Ascending aorta (tissue), 2 donors: ENCODE data around the gene ANKMY1. TPM values are rescaled to one million over a fixed set of nuclear protein-coding genes. Genes with fewer than 3 reads are reported as not detected.
A peak's percentile ranks its signal among the peaks of the same experiment; 100 is the strongest.

Experiments
- DNase-seq, 2 donors: peaks; one replicate each; pipeline ENCODE4 v3.0.0-alpha.2; 2019; ENCODE audit warnings: low spot score in 2 of 2
- H3K27ac ChIP-seq, 2 donors: fragments of 200-600 bp; sonication (generic); one replicate each; pipeline ENCODE4 v1.5.1; 2016 to 2017; ENCODE audit warnings: mild to moderate bottlenecking in 1 of 2
- H3K27me3 ChIP-seq: fragments of 200-600 bp; sonication (generic); one replicate; pipeline ENCODE4 v1.5.1; 2017
- H3K36me3 ChIP-seq, 2 donors: fragments of 200-600 bp; sonication (generic); one replicate each; pipeline ENCODE4 v1.5.1; 2016
- H3K4me1 ChIP-seq, 2 donors: fragments of 200-600 bp; sonication (generic); one replicate each; pipeline ENCODE4 v1.5.1; 2016 to 2017; ENCODE audit warnings: mild to moderate bottlenecking in 1 of 2
- H3K4me3 ChIP-seq, 2 donors: fragments of 200-600 bp; sonication (generic); one replicate each; pipeline ENCODE4 v1.5.1; 2016 to 2017; ENCODE audit warnings: mild to moderate bottlenecking in 1 of 2
- H3K9me3 ChIP-seq, 2 donors: fragments of 200-600 bp; sonication (generic); one replicate each; pipeline ENCODE4 v1.5.1; 2016
- CTCF ChIP-seq, 3 experiments: fragments of 200-600 bp in 2 of 3; fragments of 450-650 bp in 1 of 3; sonication (generic) in 2 of 3; IDR thresholded peaks; one replicate each; pipeline ENCODE4 v1.5.1; 2016 to 2019; ENCODE audit warnings: antibody characterized with exemption in 3 of 3, mild to moderate bottlenecking in 1 of 3, moderate library complexity in 1 of 3
- intact Hi-C: fragments of 100-400 bp; cut with DNase I; formaldehyde crosslinking; loops from one replicate; pipeline ENCODE4 v1.15.1; 2023
- total RNA-seq: library from RNA; depleted of rRNA; stranded (reverse); fragments of >200 nt; gene quantifications from one replicate; pipeline ENCODE4 v1.1.0, GENCODE V29; 2016

The ANKMY1 gene
- total RNA-seq, 1 donor from 2014 or later: 14.4 TPM

- TF ChIP-seq CTCF (IDR thresholded peaks at IDR 0.05): no peak
- intact Hi-C loops: no loop called here
- H3K27me3 ChIP-seq: no peaks in the 10 kb centered on the region
- H3K9me3 ChIP-seq: no peaks in the 10 kb centered on the region
- H3K4me1 ChIP-seq: peaks cover 20 to 28% of the 10 kb centered on the region in 2 donors
- no peak for DNase-seq
- no peak overlapping the region for H3K4me3 ChIP-seq
- H3K36me3 ChIP-seq: peaks cover 9 to 31% of the 10 kb centered on the region in 2 donors
- H3K27ac ChIP-seq: no peak overlapping the region
These were observed 30.9 kb upstream of the ANKMY1 start for GRCh38 chr2:240588669-240589068.

GRCh38 chr2:240588006-240588655 lies 30.3 kb upstream of the ANKMY1 start:
- H3K27ac ChIP-seq: no peak overlapping the region
- H3K27me3 ChIP-seq: no peaks in the 10 kb centered on the region
- TF ChIP-seq CTCF (IDR thresholded peaks at IDR 0.05): no peak
- H3K36me3 ChIP-seq: peaks cover 9 to 31% of the 10 kb centered on the region in 2 donors
- DNase-seq: no peak
- H3K4me3 ChIP-seq: peak overlapping the region; percentile 97 to 99
- no peaks in the 10 kb centered on the region for H3K9me3 ChIP-seq
- intact Hi-C loops: no loop called here
- peaks cover 20 to 28% of the 10 kb centered on the region in 2 donors for H3K4me1 ChIP-seq

- no peaks in the 10 kb centered on the region for H3K9me3 ChIP-seq
- H3K27ac ChIP-seq: peak overlapping the region; percentile 94 to 96
- no peaks in the 10 kb centered on the region for H3K27me3 ChIP-seq
- H3K4me3 ChIP-seq: peak overlapping the region; percentile 97 to 99
- peaks cover 9 to 26% of the 10 kb centered on the region in 2 donors for H3K36me3 ChIP-seq
- H3K4me1 ChIP-seq: peaks cover 20 to 28% of the 10 kb centered on the region in 2 donors
- intact Hi-C loops: loop anchor here (1.0 kb wide), 3 partner anchors 19 to 562 kb away; partner anchors contain the start of genes NDUFA10 and RNPEPL1
- no peak for TF ChIP-seq CTCF (IDR thresholded peaks at IDR 0.05)
- DNase-seq: no peak
These were observed 29.4 kb upstream of the ANKMY1 start for GRCh38 chr2:240586919-240587800.

GRCh38 chr2:240586198-240586918 lies 28.6 kb upstream of the ANKMY1 start, which contains the start of gene CAPN10:
Gene CAPN10, plus strand, starts transcription at chr2:240586734. Its CDS starts 178 bp downstream, at chr2:240586912.
- H3K36me3 ChIP-seq: peaks cover 9 to 21% of the 10 kb centered on the region in 2 donors
- H3K27ac ChIP-seq: peak within 1 kb of the TSS; percentile 94 to 96
- intact Hi-C loops: loop anchor here (1.0 kb wide), 3 partner anchors 18 to 561 kb away; partner anchors contain the start of genes NDUFA10 and RNPEPL1
- H3K27me3 ChIP-seq: no peaks in the 10 kb centered on the region
- peak within 1 kb of the TSS; percentile 97 to 99 for H3K4me3 ChIP-seq
- peaks cover 20 to 28% of the 10 kb centered on the region in 2 donors for H3K4me1 ChIP-seq
- peak; percentile 87 to 98 for DNase-seq
- H3K9me3 ChIP-seq: no peaks in the 10 kb centered on the region
- no peak for TF ChIP-seq CTCF (IDR thresholded peaks at IDR 0.05)

GRCh38 chr2:240585681-240586197 lies 28.0 kb upstream of the ANKMY1 start:
- intact Hi-C loops: loop anchor here (1.0 kb wide), 3 partner anchors 17 to 560 kb away; partner anchors contain the start of genes NDUFA10 and RNPEPL1
- Histone ChIP-seq H3K27me3 (no peaks in the 10 kb centered on the region), H3K4me1 (peaks cover 20 to 28% of the 10 kb centered on the region in 2 donors), H3K9me3 (no peaks in the 10 kb centered on the region), H3K27ac (peak overlapping the region; percentile 94 to 96), H3K4me3 (peak overlapping the region; percentile 97 to 99), H3K36me3 (peaks cover 6 to 15% of the 10 kb centered on the region in 2 donors)
- TF ChIP-seq CTCF (IDR thresholded peaks at IDR 0.05): no peak
- DNase-seq: no peak
